SK-N-SH (cell line): Measurements from ENCODE around the gene IGF1R. TPM values are rescaled to one million over a fixed set of nuclear protein-coding genes. Genes with fewer than 3 reads are reported as not detected.

Experiments used
- CTCF ChIA-PET: fragments of 300-600, 350-600 bp; formaldehyde crosslinking; extraction: SDS; loops from one replicate; lab custom pipeline; 2021; lab: Yijun Ruan, JAX
- POLR2A ChIA-PET: fragments of 350-600 bp; sonication (Branson Sonifier 250); formaldehyde crosslinking; extraction: SDS; loops from one replicate; lab custom pipeline; 2020; ENCODE audit warnings: antibody characterized with exemption, inconsistent platforms; lab: Yijun Ruan, JAX
- DNase-seq: peaks from one replicate; pipeline ENCODE4 v3.0.0; 2012
- H2AFZ ChIP-seq: fragments of 200-600 bp; sonication (generic); 2 replicates; pipeline ENCODE4 v1.8.1; 2016; ENCODE audit warnings: antibody characterized with exemption, mild to moderate bottlenecking, low read depth
- H3F3A ChIP-seq: fragments of 200-600 bp; sonication (generic); replicated peaks from 2 replicates; pipeline ENCODE3; 2016; ENCODE audit warnings: antibody characterized with exemption, mild to moderate bottlenecking; ENCODE audit not compliant: insufficient read depth
- H3K27ac ChIP-seq, 2 experiments: fragments of 200-500 bp in 1 of 2; fragments of 200-600 bp in 1 of 2; sonication (Bioruptor generic) in 1 of 2; sonication (generic), shearing (Covaris generic) in 1 of 2; 2 replicates each; pipeline versions ENCODE4 v1.5.1 to v1.6.1; 2014 to 2016; ENCODE audit warnings: low read depth in 2 of 2, inconsistent platforms in 1 of 2, low read length in 1 of 2, mild to moderate bottlenecking in 1 of 2, mixed read lengths in 1 of 2
- H3K27me3 ChIP-seq: fragments of 200-600 bp; sonication (generic), shearing (Covaris generic); 2 replicates; pipeline ENCODE4 v1.6.1; 2016; ENCODE audit warnings: mixed run types; ENCODE audit not compliant: insufficient read depth
- H3K36me3 ChIP-seq, 2 experiments: fragments of 200-500 bp in 1 of 2; fragments of 200-600 bp in 1 of 2; sonication (Bioruptor generic) in 1 of 2; sonication (generic) in 1 of 2; replicated peaks in 1 of 2; 2 replicates each; pipeline versions ENCODE3 to v1.5.1; 2014 to 2016; ENCODE audit warnings: low read length in 1 of 2, mild to moderate bottlenecking in 1 of 2; ENCODE audit not compliant: insufficient read depth in 2 of 2, control insufficient read depth in 1 of 2
- H3K4me1 ChIP-seq, 2 experiments: fragments of 200-500 bp in 1 of 2; fragments of 200-600 bp in 1 of 2; sonication (Bioruptor generic) in 1 of 2; sonication (generic), shearing (Covaris generic) in 1 of 2; 2 replicates each; pipeline versions ENCODE4 v1.5.1 to v1.6.1; 2014 to 2016; ENCODE audit warnings: low read depth in 1 of 2, low read length in 1 of 2, mixed run types in 1 of 2; ENCODE audit not compliant: insufficient read depth in 2 of 2, control insufficient read depth in 1 of 2
- H3K4me2 ChIP-seq: fragments of 200-600 bp; sonication (generic), shearing (Covaris generic); 2 replicates; pipeline ENCODE4 v1.6.1; 2017; ENCODE audit warnings: mixed run types
- H3K4me3 ChIP-seq, 2 experiments: fragments of 200-500 bp in 1 of 2; fragments of 200-600 bp in 1 of 2; sonication (Bioruptor generic) in 1 of 2; sonication (generic), shearing (Covaris generic) in 1 of 2; 2 replicates each; pipeline versions ENCODE4 v1.5.1 to v1.8.1; 2014 to 2016; ENCODE audit warnings: low read depth in 2 of 2, inconsistent platforms in 1 of 2, low read length in 1 of 2, mild to moderate bottlenecking in 1 of 2, mixed read lengths in 1 of 2, moderate library complexity in 1 of 2
- H3K79me2 ChIP-seq: fragments of 200-600 bp; sonication (generic); 2 replicates; pipeline ENCODE4 v1.8.1; 2017; ENCODE audit warnings: mild to moderate bottlenecking; ENCODE audit not compliant: insufficient read depth
- H3K9ac ChIP-seq: fragments of 200-600 bp; sonication (generic); 2 replicates; pipeline ENCODE4 v1.6.1; 2017; ENCODE audit warnings: mixed run types
- H3K9me2 ChIP-seq: fragments of 200-600 bp; sonication (generic); 2 replicates; pipeline ENCODE4 v1.6.1; 2017; ENCODE audit warnings: mixed run types
- H3K9me3 ChIP-seq: fragments of 200-600 bp; sonication (generic); 2 replicates; pipeline ENCODE4 v1.6.1; 2017; ENCODE audit warnings: mixed run types, mild to moderate bottlenecking, moderate library complexity
- H4K20me1 ChIP-seq: fragments of 200-600 bp; sonication (generic); 2 replicates; pipeline ENCODE4 v1.6.1; 2017; ENCODE audit warnings: mild to moderate bottlenecking, mixed run types; ENCODE audit not compliant: insufficient read depth
- CHD2 ChIP-seq: fragments of 150-350 bp; IDR thresholded peaks from 2 replicates; pipeline ENCODE4 v1.6.1; 2018; ENCODE audit warnings: low read length; ENCODE audit not compliant: partially characterized antibody
- ELF1 ChIP-seq: IDR thresholded peaks from 2 replicates; pipeline ENCODE4 v1.4.0; 2012
- EZH2phosphoT487 ChIP-seq: fragments of 200-600 bp; sonication (generic); IDR thresholded peaks from 2 replicates; pipeline ENCODE4 v1.6.1; 2017; ENCODE audit warnings: low read depth, mixed run types, mild to moderate bottlenecking, antibody characterized with exemption, moderate library complexity, borderline replicate concordance
- FOXJ3 ChIP-seq: sonication (generic); formaldehyde crosslinking; IDR thresholded peaks from 2 replicates; pipeline ENCODE4 v1.5.1; 2020; ENCODE audit warnings: mild to moderate bottlenecking, missing genetic modification reagents
- IRF3 ChIP-seq: fragments of 150-350 bp; IDR thresholded peaks from 2 replicates; pipeline ENCODE4 v1.6.1; 2016; ENCODE audit warnings: mild to moderate bottlenecking, low read depth, low read length
- JUND ChIP-seq: IDR thresholded peaks from 2 replicates; pipeline ENCODE4 v1.4.0; 2012
- MEF2A ChIP-seq: IDR thresholded peaks from 2 replicates; pipeline ENCODE4 v1.4.0; 2012; ENCODE audit warnings: low read depth, borderline replicate concordance
- MXI1 ChIP-seq: IDR thresholded peaks from 2 replicates; pipeline ENCODE4 v1.6.1; 2012; ENCODE audit warnings: mild to moderate bottlenecking, low read depth, low read length, improper control_type of control experiment
- NFIC ChIP-seq: IDR thresholded peaks from 2 replicates; pipeline ENCODE4 v1.4.0; 2012; ENCODE audit warnings: borderline replicate concordance
- RAD21 ChIP-seq: IDR thresholded peaks from 2 replicates; pipeline ENCODE4 v1.6.1; 2012; ENCODE audit warnings: mild to moderate bottlenecking, low read length
- SIN3A ChIP-seq: IDR thresholded peaks from 2 replicates; pipeline ENCODE4 v1.6.1; 2012; ENCODE audit warnings: low read depth, mild to moderate bottlenecking, low read length, moderate library complexity, borderline replicate concordance
- SMC3 ChIP-seq: IDR thresholded peaks from 2 replicates; pipeline ENCODE4 v1.6.1; 2012; ENCODE audit warnings: low read depth, low read length, improper control_type of control experiment
- TEAD4 ChIP-seq: IDR thresholded peaks from 2 replicates; pipeline ENCODE4 v1.4.0; 2012; ENCODE audit warnings: mild to moderate bottlenecking, borderline replicate concordance; ENCODE audit not compliant: insufficient read depth
- USF1 ChIP-seq: IDR thresholded peaks from 2 replicates; pipeline ENCODE4 v1.4.0; 2012; ENCODE audit warnings: low read depth, borderline replicate concordance
- YY1 ChIP-seq: IDR thresholded peaks from 2 replicates; pipeline ENCODE4 v1.4.0; 2012; ENCODE audit warnings: low read depth, mild to moderate bottlenecking
- ZBTB33 ChIP-seq: IDR thresholded peaks from 2 replicates; pipeline ENCODE4 v1.4.0; 2012; ENCODE audit warnings: low read depth, borderline replicate concordance
- WGBS: methylation state at CpG from one replicate; pipeline ENCODE4 v1.1.6; 2017; ENCODE audit warnings: low lambda C conversion rate; 5-methylcytosine and 5-hydroxymethylcytosine counted together
- polyA plus RNA-seq, 3 experiments: library from polyadenylated mRNA; depleted of rRNA; stranded (reverse); fragments of >200 nt; gene quantifications; 2 replicates each; pipeline ENCODE4 v1.2.3, GENCODE V29; 2012

Gene IGF1R
- polyA plus RNA-seq, 1 of the 3 experiments (the other 2 are of a cell fraction), result 9.5 TPM

- TF ChIP-seq MEF2A (peak; percentile 43; the same call in 1 of the 2 replicates), ZBTB33 (peak; percentile 82), NFIC (peak; percentile 78), YY1 (0 out of 2 replicates have a peak, but pooled peaks have one; percentile 25), MXI1 (no peak), CHD2 (no peak), SMC3 (no peak), SIN3A (peak; percentile 85; the same call in 1 of the 2 replicates), USF1 (peak; percentile 10; the same call in 1 of the 2 replicates), RAD21 (no peak)
- TF ChIP-seq, all 33 proteins: peak for 16
These were observed 248.7 kb downstream of the IGF1R start (continued) for GRCh38 chr15:98896802-98897732.

DNA sequence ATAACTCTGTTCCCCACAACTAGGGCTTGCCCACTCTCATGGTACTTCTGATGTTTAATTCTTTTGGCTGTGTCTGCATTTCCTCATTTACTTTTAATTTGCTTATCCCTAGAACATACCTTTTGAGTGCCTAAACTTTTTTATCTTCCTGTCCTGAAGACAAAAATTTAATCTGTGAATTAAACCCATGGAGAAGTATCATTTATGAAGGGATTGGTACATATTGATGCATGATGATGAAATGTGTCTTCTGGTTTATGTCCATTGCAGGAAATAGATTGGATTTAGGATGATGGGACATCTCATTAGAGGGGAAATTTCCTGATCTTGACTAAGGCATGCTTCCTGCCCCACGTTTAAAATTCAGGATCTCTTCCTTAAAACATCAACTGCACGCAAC is 249.8 kb downstream of the IGF1R start:
- no peaks in the 10 kb centered on the region for H3K9me3 ChIP-seq
- no peak for TF ChIP-seq ELF1
- no peak for TF ChIP-seq EZH2phosphoT487
- TF ChIP-seq JUND, result no peak
- TF ChIP-seq ZBTB33, result no peak
- TF ChIP-seq IRF3, result no peak
- TF ChIP-seq FOXJ3 (CRISPR knock-in tag), result no peak
- TF ChIP-seq MXI1, result no peak
- TF ChIP-seq YY1, result no peak
- no peak for TF ChIP-seq TEAD4
- ChIA-PET CTCF (interaction anchor here (1.4 to 1.9 kb wide), 2 partner anchors 47 to 379 kb away, joined by 3 to 6 read pairs; no protein-coding TSS in a partner anchor), POLR2A (no interaction called here)
- H3K27ac ChIP-seq, result peak overlapping the region in 1 of 2 experiments; percentile 98; a peak in 2 of 4 replicates
- no peaks in the 10 kb centered on the region for H3K9me2 ChIP-seq
- H2AFZ ChIP-seq, result no peak overlapping the region
- H3K4me2 ChIP-seq, result peak overlapping the region; percentile 70; the same call in 1 of the 2 replicates
- H3K27me3 ChIP-seq, result no peaks in the 10 kb centered on the region
- H3K4me1 ChIP-seq, result peaks cover 14 to 22% of the 10 kb centered on the region in 2 experiments
- no peaks in the 10 kb centered on the region for H4K20me1 ChIP-seq
- H3K4me3 ChIP-seq, result no peak overlapping the region
- peaks cover 37% of the 10 kb centered on the region for H3F3A ChIP-seq
- peak overlapping the region; percentile 62; the same call in 1 of the 2 replicates for H3K9ac ChIP-seq
- peaks cover 0 to 6% of the 10 kb centered on the region in 2 experiments for H3K36me3 ChIP-seq
- H3K79me2 ChIP-seq, result peaks cover 8% of the 10 kb centered on the region
- 61% methylated on average over 2 of the region's 2 CpGs for WGBS
- no peak for DNase-seq
